ENCODE measurements around the gene CDNF.

DNA sequence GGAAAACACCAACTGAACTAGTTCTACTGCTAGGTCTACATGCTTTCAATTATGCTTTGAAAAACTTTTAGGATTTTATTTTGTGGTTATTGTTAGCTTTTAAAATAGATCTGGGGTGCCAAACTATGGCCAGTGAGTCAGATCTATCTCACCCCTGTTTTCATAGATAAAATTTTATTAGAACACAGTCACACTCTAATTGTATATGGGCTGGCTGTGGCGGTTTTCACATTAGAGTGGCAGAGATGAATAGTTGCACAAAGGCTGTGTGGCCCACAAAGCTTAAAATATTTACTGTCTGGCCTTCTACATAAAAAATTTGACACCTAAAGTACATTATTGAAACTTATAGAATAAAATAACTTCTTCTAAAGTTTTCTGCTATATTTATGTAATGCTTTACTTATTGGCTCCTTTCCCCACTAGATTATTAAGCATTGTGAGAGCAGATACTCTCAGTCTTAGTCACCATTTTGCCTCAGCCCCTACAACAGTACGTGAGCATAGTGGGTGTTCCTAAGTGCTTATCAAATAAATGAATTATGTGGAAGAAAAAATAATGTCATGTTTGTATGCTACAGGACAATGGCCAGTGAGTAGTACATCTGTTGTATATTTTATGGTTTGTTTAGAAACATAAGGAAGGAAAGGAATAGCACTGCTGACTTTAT is 35.4 kb upstream of the CDNF start:
- TF ChIP-seq POLR2A (IDR thresholded peaks at IDR 0.05): no peak
- TF ChIP-seq, protein P1, sequence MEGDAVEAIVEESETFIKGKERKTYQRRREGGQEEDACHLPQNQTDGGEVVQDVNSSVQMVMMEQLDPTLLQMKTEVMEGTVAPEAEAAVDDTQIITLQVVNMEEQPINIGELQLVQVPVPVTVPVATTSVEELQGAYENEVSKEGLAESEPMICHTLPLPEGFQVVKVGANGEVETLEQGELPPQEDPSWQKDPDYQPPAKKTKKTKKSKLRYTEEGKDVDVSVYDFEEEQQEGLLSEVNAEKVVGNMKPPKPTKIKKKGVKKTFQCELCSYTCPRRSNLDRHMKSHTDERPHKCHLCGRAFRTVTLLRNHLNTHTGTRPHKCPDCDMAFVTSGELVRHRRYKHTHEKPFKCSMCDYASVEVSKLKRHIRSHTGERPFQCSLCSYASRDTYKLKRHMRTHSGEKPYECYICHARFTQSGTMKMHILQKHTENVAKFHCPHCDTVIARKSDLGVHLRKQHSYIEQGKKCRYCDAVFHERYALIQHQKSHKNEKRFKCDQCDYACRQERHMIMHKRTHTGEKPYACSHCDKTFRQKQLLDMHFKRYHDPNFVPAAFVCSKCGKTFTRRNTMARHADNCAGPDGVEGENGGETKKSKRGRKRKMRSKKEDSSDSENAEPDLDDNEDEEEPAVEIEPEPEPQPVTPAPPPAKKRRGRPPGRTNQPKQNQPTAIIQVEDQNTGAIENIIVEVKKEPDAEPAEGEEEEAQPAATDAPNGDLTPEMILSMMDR (IDR thresholded peaks at IDR 0.05): no peak

All from thyroid gland (tissue), 4 donors.